ENCODE measurements around the gene NDUFB4. TPM values are rescaled to one million over a fixed set of nuclear protein-coding genes. Genes with fewer than 3 reads are reported as not detected.
A peak's percentile ranks its signal among the peaks of the same experiment; 100 is the strongest.

Gene NDUFB4
- polyA plus RNA-seq (2013, experiment 1 of 2; ENCODE audit: insufficient read length) = 151 TPM
- 135 TPM for polyA plus RNA-seq (2013, experiment 2 of 2; ENCODE audit: insufficient read length)

DNA sequence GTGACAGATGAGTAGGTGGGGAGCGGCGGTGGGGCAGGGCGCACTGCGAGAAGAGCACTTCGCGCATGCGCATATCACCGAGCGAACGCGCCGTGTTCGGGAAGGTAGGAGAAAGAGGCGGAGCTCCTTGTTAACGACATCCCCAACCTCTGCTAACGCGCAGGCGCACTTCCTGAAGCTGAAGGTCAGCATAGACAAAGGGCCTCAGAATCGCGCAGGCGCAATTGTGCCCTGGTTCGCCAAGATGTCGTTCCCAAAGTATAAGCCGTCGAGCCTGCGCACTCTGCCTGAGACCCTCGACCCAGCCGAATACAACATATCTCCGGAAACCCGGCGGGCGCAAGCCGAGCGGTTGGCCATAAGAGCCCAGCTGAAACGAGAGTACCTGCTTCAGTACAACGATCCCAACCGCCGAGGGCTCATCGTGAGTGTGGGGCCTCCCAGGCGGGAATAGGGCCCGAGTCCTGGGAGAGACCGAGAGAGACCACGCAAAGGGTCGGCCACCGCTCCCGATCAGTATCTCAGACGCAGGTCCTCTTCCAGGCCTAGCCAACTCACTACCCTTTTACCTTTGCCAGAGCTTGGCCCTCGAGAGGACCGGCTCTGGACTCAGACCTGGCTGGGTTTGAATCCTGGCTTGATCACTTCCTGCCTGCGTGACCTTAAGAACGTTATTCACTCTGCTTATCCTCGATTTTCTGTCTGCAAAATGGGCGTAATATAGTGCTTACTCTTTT lies at the start of gene NDUFB4:
Gene NDUFB4 (plus strand): TSS at position 221 of the 737 bp plus-strand sequence. CDS start 24 bp downstream, at position 245.
- peak; percentile 99 for DNase-seq

DNA sequence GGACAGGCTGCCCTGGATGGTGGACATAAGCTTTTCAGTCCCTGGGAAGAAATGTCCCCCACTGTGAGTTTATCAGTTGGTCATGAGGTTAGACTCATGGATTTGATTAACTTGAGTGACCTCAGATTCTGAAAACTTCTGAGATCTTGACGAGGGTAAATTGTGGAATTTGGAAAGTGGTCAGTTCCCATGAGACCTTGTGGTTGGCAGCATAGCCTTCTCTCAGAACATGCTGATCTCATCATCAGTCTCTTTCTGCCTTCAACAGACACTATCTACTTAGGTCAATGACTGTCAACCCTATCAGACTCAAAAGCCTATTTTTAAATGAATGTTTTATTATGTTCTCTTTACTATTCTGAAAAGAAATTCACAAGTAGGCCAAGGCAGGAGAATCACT lies 45.6 kb upstream of the NDUFB4 start:
- DNase-seq = peak; percentile 83

DNA sequence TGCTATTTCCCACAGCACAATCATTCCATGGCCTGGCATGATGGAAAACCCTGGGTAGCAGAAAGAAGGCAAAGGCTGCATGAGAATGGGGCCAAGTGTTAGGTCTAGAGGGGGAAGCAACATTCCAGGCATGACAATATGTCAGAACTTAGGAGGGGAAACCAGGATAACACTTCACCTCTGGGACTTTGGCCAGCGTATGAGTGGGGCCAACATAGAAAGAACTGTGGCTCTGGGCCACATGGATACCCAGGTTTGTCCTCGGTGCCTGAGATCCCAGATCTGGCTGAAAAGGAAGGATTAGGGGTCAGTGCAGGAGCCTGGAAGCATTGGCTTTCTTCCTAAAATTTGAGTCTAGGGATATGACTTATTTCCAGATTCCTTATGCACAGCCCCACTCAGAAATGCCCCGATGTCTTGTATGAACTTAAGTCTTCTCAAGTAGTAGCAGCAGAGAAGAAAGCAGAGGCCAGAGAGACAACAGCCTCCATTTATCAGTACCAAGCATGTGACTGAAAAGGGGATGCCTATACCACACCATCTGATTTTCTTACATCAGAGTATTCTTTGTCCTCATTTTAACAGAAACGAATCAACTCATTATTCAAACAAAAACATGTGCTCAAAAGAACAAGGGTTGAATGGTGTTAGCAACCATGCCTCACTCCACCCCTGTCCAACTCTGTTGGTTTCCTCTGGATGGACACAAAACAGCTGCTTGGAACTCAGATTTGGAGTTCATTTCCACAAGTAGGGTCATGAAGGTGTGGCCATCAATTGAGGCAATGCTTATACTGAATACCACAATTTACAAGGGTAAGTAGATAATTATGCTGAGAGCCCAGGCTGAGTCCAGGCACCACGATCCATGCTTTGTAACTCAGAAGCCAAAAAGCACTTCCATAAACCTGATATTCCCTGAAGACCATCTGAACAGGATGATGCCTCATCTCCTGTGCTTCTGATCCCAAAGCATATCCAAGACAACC lies 43.7 kb upstream of the NDUFB4 start:
- DNase-seq = no peak

DNA sequence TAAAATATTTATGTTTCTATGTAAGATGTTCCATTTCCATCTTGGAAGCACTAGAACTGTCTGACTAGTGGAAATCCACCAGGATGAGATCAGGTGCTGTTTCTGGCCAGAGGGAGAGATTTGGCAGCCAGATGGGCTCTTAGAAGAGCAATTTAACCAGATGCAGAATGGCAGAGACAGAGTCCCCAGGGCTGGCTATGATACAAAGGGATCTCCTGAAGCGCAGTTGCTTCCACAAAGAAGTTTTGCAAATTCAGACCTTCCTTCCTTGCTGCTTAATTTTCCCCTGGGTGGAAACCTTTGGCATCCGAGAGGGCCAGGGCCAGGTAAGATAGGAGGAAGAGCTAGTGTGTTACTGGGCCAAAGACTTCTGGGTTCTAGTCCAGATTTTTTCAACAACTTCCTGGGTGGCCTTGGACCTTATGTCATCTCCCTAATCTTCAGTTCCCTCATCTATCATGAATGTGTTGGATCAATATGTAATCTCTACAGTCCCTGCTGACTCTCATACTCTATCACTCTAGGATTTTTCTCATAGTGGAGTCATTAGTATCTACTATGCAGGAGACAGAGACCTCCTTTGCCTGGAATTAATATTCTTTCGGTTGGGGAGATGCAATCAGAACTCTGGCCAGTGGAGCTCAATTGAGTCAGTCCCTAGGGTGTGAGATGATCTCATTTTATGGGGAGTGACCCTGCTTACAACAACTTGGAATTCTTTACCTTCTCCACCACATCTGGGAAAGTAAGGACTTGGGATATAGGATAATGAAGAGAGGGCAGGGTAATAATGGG lies 41.1 kb upstream of the NDUFB4 start:
- peak; percentile 69 for DNase-seq

DNA sequence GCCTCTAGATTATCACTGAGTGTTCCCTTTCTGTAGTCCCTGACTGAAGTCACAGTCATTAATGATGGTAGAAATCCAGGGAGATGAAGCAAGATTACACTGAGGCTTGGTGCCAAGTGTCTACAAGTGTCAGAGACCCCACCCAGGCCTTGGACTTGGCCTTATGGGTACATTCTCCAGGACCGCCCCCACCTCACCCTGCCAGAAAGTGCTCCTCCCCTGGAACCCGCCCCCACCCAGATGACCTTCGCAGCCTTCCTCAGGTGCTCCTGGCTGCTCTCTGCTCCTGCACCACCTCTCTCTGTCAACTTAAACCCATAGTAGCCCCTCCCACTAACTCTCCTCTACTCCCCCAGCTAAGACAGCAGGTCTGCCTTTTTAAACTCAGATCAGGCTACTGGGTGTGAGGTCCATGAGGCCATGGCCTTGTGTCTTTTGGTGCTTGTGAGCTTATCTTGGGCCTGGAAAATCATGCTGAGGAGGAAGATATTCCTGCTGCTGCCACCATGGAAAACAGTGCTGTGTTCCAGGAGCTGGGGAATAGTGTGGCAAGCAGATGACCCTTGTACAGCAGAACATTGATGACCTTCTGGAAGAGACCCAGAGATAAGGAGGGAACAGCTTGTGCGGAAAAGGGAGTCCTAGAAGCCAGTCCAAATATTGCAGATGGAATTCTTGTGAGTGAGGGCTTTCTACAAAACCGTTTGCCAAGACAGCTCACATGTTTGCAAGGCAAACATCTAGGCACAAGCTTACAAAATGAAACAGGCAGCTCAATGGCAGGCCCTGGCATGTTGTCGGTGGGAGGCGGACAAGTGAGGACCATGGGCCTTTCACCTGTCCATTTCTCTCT lies 40.3 kb upstream of the NDUFB4 start:
- no peak for DNase-seq

DNA sequence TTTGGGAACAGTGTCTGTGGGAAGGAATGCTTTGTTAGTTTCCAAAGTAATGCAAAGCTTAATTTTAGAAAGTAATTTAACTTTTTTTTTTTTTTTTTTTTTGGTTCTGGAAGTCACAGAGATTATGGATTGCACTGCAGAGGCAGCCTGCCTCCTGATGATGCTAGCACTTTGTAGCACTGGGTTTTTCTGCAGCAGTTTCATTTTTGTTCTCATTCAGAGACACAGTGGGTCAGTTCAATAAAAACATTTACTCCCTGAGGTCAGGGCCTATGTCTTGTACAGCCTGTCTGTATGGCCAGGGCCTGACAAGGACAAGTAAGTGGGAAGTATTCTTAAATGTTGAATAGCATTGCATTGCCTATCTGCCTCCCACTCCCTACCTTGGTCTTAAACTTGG lies 39.0 kb upstream of the NDUFB4 start:
- no peak for DNase-seq

DNA sequence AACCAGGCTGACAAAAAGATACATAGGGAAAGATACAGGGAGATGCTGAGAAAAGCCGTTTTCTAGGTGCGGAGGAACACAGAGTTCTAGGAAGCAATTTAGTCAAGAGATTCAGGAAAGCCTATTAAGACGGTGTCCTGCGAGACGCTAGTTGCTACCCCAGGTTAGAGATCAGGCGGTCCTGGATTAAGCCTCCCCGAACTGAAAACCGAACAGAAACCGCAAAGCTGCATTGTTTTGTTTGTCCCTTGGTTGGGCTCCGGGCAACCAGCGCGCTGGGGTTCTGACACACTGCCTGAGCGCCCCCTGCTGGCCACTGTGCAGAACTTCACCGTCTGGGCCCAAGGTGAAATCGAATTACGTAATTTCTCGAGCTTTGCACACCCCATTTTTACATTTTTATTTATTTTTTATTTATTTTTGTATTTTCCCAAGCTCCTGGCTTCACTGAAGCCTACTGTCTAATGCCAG lies 37.3 kb upstream of the NDUFB4 start:
- peak; percentile 87 for DNase-seq

DNA sequence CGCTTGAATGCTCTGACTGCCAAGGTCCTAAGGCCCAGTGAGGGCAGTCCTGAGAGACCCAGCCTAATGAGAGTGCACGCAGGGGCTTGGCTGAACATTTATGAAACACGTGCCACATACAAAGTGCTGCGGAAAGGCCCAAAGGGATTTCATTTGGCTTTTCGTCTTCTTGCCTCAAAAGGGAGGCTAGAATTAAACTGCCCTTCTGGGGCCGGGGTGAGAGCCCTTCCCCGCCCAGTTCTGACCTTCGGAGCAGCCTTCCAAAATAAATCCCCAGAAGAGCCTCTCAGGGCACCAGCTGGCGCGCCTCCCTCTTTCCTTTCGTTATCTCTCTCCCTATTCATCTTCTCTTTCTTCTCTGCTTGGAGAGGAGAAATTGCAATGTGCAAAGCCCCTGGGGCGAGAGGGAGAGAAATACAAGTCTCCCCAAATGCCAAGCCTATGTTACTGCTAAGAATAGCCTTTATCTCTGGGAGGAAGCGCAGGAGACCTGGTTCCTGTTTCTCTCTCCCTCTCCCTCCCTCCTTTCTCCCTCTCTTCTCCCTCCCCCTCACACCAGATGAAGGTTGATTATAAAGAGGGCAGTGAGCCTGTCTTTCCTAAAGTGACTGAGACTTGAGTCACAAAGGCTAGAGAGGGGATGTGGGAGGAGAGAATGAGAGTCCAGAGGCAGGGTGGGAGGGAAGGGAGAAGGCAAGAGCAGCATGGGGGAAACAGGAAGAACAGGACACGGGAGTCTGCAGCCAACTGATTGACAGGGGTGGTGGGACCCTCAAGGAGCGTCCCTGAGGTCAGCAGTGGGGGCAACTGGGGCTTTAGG lies 36.7 kb upstream of the NDUFB4 start:
- peak; percentile 80 for DNase-seq

DNA sequence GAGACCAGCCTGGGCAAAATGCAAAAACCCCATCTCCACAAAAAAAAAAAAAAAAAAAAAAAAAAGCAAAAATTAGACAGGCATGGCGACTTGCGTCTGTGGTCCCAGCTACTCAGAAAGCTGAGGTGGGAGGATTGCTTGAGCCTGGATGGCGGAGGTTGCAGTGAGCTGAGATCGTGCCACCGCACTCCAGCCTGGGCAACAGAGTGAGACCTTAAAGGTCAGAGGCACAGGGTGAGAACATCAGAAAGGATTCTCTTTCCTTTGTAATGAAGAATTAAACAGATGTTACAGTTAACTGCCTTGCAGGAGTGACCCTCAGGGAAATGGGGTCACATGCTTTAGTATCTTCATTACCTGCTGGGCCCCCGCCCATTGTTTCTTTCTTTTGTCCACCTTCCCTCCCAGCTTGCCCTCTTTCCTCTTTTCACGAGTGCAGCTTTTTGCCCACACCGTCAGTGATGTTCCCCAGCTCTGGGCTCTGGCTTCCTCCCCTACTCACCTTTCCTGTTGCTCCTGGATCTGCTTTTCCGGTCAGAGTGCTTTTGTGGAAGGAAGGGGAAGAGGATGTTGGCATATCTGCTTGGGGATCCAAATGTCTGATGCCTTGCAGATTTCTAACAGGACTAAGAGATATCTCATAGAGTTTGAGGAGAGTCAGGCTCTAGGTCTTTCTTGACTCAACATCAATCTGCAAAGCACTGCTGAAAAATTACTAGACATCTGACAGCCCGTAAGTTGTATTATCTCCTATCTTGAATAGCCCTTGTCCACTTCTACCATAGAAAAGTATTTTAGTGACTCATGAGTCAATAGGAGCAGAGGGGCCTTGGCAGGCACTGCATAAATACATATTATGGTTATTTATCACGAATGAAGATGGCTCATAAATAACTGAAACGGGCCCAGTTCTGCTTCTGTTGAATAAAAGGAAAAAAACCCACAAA lies 35.6 kb upstream of the NDUFB4 start:
- no peak for DNase-seq

DNA sequence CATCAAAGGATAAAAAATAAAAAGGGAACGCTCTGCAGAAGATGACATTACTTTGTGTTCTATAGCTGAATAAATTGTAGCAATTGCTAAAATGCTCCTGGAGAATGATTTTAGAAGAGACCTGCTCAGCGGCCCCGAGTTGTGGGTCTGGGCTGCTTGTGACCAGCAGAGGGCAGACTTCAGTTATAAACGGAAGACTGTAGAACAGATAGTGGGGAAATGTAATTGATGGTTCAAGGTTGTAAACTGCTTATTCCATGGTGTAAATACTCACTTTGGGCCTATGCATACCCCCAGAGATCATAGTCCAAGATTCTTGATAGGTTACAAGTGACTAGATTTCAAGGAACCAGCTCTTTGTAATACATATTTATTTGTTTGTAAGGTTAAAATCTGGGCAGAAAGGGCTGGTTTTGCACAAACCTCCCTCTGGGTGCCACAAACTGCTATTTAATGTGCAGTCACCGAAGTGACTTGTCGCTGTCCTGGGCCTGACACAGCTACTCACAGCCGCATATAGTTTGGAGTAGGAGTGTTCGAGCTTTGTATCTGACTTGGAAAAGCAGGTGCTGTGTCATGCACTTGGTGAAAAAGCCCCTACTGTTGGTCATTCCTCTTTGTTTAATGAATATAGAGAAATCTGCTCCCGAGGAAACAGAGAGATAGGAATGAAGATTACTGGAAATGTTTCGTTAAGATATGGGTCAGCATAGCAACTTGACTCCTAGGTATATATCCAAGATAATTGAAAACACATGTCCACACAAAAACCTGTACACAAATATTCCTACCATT lies 34.7 kb upstream of the NDUFB4 start:
- DNase-seq = peak; percentile 66

DNA sequence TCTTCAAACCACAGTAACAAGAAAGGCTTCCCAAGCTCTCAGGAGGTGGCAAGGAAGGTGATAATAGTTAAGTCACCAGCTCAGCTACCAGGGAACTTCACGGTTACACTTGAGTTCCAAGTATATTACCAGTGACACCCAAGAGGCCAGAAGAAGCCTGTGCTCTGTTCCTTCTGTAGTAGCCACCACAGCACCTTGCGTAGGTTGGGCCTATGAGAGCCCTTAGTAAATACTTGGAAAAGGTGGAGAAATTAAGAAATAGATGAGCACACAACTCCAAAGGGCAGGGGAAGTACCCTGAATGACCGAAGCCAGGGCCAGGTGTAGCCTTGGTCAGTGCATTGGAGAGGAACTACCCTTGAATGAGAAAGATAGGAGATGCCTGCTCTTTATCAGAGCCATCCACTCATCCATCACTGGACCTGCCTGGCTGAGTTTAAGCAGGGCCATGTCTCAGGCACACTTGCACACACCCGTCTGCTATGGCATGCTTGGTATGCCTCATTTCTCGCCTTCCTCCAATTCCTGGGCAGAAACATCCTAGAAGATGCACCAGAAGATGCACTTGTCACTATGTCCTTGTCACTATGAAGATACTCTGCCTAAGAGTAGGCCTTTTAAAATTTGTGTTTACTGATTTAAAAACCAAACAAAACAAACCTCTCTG lies 32.6 kb upstream of the NDUFB4 start:
- no peak for DNase-seq

DNA sequence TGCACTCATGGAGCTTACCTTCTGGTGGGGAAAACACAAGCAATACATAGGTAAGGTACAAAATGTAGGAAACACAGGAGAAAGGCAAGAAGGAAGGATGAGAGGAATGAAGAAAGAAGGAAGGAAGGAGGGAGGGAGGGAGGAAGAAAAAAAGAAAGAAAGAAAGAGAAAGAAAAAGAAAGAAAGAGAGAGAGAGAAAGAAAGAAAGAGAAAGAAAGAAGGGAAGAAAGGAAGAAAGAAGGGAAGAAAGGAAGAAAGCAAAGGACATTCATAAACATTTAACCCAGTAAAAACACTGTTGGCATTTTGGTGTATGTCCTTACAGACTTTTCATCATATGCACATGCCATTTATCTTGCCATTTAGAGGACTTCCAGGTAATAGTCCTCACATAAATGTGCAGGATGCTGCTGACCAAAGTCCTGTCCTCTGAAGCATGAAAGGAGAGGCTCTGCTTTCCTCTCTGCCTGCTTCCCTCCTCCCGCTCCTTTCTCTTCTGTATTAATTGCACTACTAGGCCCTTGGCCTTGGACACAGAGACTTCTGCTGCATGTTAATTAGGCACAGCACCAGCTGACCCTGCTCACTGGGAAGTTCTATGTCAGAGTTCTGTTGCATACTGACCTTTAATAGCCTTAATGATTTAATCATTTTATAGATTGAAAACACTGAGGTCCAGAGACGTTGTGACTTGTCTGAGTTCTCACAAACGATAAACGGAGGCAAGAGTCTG lies 29.7 kb upstream of the NDUFB4 start:
- no peak for DNase-seq

DNA sequence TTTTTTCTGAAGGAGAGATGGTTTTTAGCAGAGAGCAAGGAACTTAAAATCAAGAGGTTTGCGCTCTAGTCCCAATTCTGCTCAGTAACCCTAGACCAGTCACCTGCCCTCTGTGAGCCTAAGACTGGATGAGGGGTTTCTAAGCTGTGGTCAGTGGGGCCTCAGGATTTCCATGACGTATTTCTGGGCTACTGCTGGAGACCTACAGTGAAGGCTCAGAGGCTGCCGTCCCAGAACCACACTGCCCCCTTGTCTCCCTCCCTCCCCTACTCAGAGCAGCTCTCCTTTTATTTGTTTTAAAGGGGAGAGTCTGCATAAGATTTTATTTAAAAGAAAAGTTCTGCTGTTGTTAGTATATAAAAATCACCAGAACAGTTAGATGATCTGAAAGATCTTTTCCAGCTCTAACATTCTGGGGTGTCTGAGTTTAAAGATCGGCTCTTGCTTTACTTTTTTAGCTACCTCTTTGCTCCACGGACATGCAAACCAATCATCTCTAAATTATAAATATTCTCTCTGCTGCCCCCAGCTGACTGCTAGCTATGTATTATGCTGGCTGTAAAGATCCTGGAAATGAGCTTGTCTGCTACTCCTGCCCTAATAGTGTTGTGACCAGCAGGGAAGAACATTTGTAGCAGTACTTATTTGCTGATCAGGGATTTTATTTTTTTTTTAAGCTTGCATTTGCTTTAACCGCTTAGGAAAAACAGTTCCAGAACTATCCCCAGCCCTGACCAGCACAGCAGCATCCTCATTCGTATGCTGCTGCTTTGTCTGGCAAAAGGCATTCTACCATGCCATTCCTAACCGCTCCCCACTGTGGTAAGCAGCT lies 28.6 kb upstream of the NDUFB4 start:
- peak; percentile 42 for DNase-seq

DNA sequence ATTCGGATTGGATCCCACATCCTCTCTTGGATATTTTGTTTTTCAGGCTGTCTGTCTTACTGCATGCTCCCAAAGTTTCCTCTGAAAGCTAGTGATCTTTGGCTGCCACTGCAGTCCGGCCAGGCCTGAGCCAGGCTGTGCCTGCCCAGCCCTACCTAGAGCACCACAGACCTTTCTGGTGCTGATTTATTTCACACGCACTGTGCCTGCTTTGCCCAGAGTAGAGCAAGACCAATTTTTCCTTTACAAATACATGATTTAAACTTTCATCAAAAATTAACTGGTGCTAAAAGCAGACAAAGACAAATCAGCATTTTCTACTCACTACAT lies 28.0 kb upstream of the NDUFB4 start:
- no peak for DNase-seq

DNA sequence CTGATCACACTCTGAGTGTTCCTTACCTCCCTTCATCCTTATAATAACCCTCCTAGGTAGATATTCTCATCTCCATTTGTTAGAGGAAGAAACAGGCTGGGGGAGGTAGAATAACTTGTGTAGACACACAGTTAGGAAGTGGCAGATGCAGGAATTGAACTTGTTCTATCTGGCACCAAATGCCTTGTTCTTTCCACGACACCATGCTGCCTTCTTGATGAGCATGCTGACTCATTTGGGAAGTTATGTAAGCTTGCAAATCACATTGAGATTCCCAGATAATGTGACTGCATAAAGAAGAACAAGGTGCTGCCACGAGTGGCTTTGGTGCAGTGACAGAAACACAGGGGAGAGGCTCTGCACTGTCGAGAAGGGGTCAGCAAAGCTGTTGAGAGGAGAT lies 27.5 kb upstream of the NDUFB4 start:
- no peak for DNase-seq

All from fibroblast of skin of scalp (primary cell).